Liver (tissue), 9 donors: ENCODE results near the gene KNDC1. TPM values are rescaled to one million over a fixed set of nuclear protein-coding genes. Genes with fewer than 3 reads are reported as not detected.

Experiments
- DNase-seq: peaks from one replicate; pipeline ENCODE4 v3.0.0-alpha.2; 2017; ENCODE audit warnings: low spot score
- H3K27ac ChIP-seq, 2 donors: one replicate each; pipeline ENCODE4 v1.7.0; 2013; ENCODE audit warnings: inconsistent platforms in 2 of 2, low read length in 2 of 2, control low read depth in 1 of 2, low read depth in 1 of 2, mild to moderate bottlenecking in 1 of 2
- H3K27me3 ChIP-seq, 4 donors: one replicate each; pipeline versions ENCODE4 v1.6.1 to v1.7.0; 2013; ENCODE audit warnings: low read length in 3 of 4, inconsistent platforms in 1 of 4, mild to moderate bottlenecking in 1 of 4, moderate library complexity in 1 of 4; ENCODE audit not compliant: control insufficient read depth in 4 of 4, insufficient read depth in 4 of 4
- H3K36me3 ChIP-seq, 4 donors: one replicate each; pipeline versions ENCODE4 v1.6.1 to v1.7.0; 2013; ENCODE audit warnings: low read length in 3 of 4, mild to moderate bottlenecking in 3 of 4, low read depth in 1 of 4, moderate library complexity in 1 of 4; ENCODE audit not compliant: control insufficient read depth in 4 of 4, insufficient read depth in 3 of 4
- H3K4me1 ChIP-seq, 4 donors: one replicate each; pipeline versions ENCODE4 v1.6.1 to v1.7.0; 2013; ENCODE audit warnings: low read length in 3 of 4, mild to moderate bottlenecking in 3 of 4, moderate library complexity in 1 of 4; ENCODE audit not compliant: control insufficient read depth in 4 of 4, insufficient read depth in 4 of 4
- H3K4me3 ChIP-seq, 3 donors: one replicate each; pipeline versions ENCODE4 v1.6.1 to v1.7.0; 2013; ENCODE audit warnings: low read length in 3 of 3, control low read depth in 1 of 3, low read depth in 1 of 3, mild to moderate bottlenecking in 1 of 3
- H3K9ac ChIP-seq, 2 donors: one replicate each; pipeline ENCODE4 v1.7.0; 2013; ENCODE audit warnings: low read length in 2 of 2, mild to moderate bottlenecking in 2 of 2, moderate library complexity in 2 of 2, control low read depth in 1 of 2, low read depth in 1 of 2
- H3K9me3 ChIP-seq, 4 donors: one replicate each; pipeline versions ENCODE4 v1.6.1 to v1.7.0; 2013; ENCODE audit warnings: low read length in 3 of 4; ENCODE audit not compliant: control insufficient read depth in 4 of 4
- CTCF ChIP-seq: fragments of 150-350 bp; IDR thresholded peaks from 2 replicates; pipeline ENCODE4 v1.5.1; 2017; ENCODE audit warnings: improper control_type of control experiment, low read depth, low read length; ENCODE audit not compliant: missing input control
- EGR1 ChIP-seq, 2 donors: IDR thresholded peaks; 2 replicates each; pipeline ENCODE4 v1.6.1; 2016 to 2018; ENCODE audit warnings: antibody characterized with exemption in 2 of 2, low read depth in 2 of 2
- FOXA1 ChIP-seq: IDR thresholded peaks from 2 replicates; pipeline ENCODE4 v1.6.1; 2016; ENCODE audit warnings: antibody characterized with exemption
- FOXA2 ChIP-seq: IDR thresholded peaks from 2 replicates; pipeline ENCODE4 v1.6.1; 2016; ENCODE audit warnings: antibody characterized with exemption
- GABPA ChIP-seq, 2 donors: IDR thresholded peaks in 1 of 2; conservative IDR thresholded peaks in 1 of 2; 2 replicates each; pipeline ENCODE4 v1.6.1; 2016; ENCODE audit warnings: antibody characterized with exemption in 2 of 2, mild to moderate bottlenecking in 1 of 2, moderate library complexity in 1 of 2
- HNF4A ChIP-seq, 2 donors: conservative IDR thresholded peaks; 2 replicates each; pipeline ENCODE4 v1.6.1; 2016; ENCODE audit warnings: antibody characterized with exemption in 2 of 2, mild to moderate bottlenecking in 2 of 2
- NR2F2 ChIP-seq: IDR thresholded peaks from 2 replicates; pipeline ENCODE4 v1.6.1; 2016; ENCODE audit warnings: antibody characterized with exemption
- RAD21 ChIP-seq, 2 donors: IDR thresholded peaks; 2 replicates each; pipeline ENCODE4 v1.6.1; 2016; ENCODE audit warnings: antibody characterized with exemption in 2 of 2, mild to moderate bottlenecking in 2 of 2
- RXRA ChIP-seq, 2 donors: IDR thresholded peaks; 2 replicates each; pipeline ENCODE4 v1.6.1; 2017 to 2018; ENCODE audit warnings: antibody characterized with exemption in 2 of 2, mild to moderate bottlenecking in 1 of 2
- SP1 ChIP-seq: IDR thresholded peaks from 2 replicates; pipeline ENCODE4 v1.6.1; 2018; ENCODE audit warnings: antibody characterized with exemption, mild to moderate bottlenecking
- TAF1 ChIP-seq: conservative IDR thresholded peaks from 2 replicates; pipeline ENCODE4 v1.6.1; 2016; ENCODE audit warnings: antibody characterized with exemption, mild to moderate bottlenecking
- YY1 ChIP-seq: IDR thresholded peaks from 2 replicates; pipeline ENCODE4 v1.6.1; 2016; ENCODE audit warnings: antibody characterized with exemption, mild to moderate bottlenecking
- WGBS: extraction: QIAGEN DNeasy Blood & Tissue Kit; methylation state at CpG from one replicate; pipeline ENCODE4 v1.1.7; 2013; 5-methylcytosine and 5-hydroxymethylcytosine counted together
- polyA plus RNA-seq, 2 donors: library from polyadenylated mRNA; stranded (reverse) in 1 of 2; unstranded in 1 of 2; fragments of 200-250 nt in 1 of 2; fragments of >200 nt in 1 of 2; fragmentation: Nextera tagmentation in 1 of 2; extraction: Ambion mirVana in 1 of 2; gene quantifications; one replicate each; pipeline versions ENCODE4 v1.2.1 to v1.2.3, GENCODE V29; 2013 to 2015
- total RNA-seq, 2 donors: library from RNA; depleted of rRNA; stranded (reverse); fragments of >200 nt; gene quantifications; one replicate each; pipeline ENCODE4 v1.2.3, GENCODE V29; 2014
- TF ChIP-seq, protein P1 (sequence below): IDR thresholded peaks from 2 replicates; pipeline ENCODE4 v1.6.1; 2016; ENCODE audit warnings: antibody characterized with exemption
- TF ChIP-seq, protein P2 (sequence below): IDR thresholded peaks from 2 replicates; pipeline ENCODE4 v1.6.1; 2016; ENCODE audit warnings: antibody characterized with exemption
- TF ChIP-seq, protein P3 (sequence below): IDR thresholded peaks from 2 replicates; pipeline ENCODE4 v1.6.1; 2016; ENCODE audit warnings: antibody characterized with exemption
- donor health status: healthy.
- donor health status: healthy.
- donor health status: healthy.
- donor health status: healthy.
- donor health status: healthy.

The KNDC1 gene
- total and polyA plus RNA-seq, 4 donors = 0.53 to 12.9 (median 4.3) TPM

GRCh38 chr10:133241501-133242205 is 81.6 kb downstream of the KNDC1 start (continued):
- TF ChIP-seq RAD21 (IDR thresholded peaks at IDR 0.05) (no peak), NR2F2 (no peak)

DNA sequence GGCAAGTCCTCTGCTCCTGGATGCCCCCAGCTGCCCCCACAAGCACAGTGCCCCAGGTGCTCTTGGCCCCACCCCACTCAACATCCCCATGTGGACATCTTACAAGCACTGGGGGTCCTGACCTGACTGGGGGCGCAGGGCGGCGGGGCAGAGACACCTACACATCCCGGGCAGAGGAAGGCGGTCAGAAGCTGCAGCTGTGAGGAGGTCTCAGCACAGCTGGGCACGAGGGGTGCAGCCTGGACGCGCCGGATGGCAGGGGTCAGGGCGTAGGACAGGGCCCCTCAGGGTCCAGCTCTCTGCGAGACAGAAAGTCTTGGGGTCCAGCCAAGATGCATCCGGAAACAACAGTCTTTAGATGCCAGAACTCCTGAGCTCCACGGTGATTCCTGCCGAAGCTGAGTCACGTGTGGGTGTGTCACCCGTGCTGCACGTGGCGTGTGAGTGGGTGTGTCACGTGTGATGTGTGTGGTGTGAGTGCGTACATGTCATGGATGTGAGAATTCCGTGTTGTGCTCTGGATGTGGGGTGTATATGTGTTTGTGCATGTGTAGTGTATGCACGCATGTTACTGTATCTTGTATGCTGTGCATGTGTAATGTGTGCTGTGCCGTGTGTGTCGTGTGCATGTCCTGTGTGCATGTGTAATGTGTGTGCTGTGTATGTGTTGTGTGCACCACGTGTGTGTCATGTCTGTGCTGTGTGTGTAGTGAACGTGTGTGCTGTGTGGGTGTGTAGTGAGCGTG is 82.8 kb downstream of the KNDC1 start:
- DNase-seq = no peak
- H3K9ac ChIP-seq = no peak overlapping the region
- H3K4me3 ChIP-seq = no peak overlapping the region
- peaks cover 0 to under 1% (median 0%) of the 10 kb centered on the region in 4 donors for H3K4me1 ChIP-seq
- no peak for TF ChIP-seq NR2F2
- TF ChIP-seq GABPA (IDR thresholded peaks at IDR 0.05 in 1 of 2, conservative IDR thresholded peaks at IDR 0.05 in 1 of 2) = no peak
- TF ChIP-seq FOXA1 = no peak
- no peak for TF ChIP-seq EGR1 (IDR thresholded peaks at IDR 0.05; ENCODE audit: low read depth in 2 of 2)
- TF ChIP-seq YY1 = no peak
- TF ChIP-seq, protein P1, sequence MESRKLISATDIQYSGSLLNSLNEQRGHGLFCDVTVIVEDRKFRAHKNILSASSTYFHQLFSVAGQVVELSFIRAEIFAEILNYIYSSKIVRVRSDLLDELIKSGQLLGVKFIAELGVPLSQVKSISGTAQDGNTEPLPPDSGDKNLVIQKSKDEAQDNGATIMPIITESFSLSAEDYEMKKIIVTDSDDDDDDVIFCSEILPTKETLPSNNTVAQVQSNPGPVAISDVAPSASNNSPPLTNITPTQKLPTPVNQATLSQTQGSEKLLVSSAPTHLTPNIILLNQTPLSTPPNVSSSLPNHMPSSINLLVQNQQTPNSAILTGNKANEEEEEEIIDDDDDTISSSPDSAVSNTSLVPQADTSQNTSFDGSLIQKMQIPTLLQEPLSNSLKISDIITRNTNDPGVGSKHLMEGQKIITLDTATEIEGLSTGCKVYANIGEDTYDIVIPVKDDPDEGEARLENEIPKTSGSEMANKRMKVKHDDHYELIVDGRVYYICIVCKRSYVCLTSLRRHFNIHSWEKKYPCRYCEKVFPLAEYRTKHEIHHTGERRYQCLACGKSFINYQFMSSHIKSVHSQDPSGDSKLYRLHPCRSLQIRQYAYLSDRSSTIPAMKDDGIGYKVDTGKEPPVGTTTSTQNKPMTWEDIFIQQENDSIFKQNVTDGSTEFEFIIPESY = no peak
- TF ChIP-seq SP1 = no peak
- TF ChIP-seq, protein P2, sequence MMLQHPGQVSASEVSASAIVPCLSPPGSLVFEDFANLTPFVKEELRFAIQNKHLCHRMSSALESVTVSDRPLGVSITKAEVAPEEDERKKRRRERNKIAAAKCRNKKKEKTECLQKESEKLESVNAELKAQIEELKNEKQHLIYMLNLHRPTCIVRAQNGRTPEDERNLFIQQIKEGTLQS = no peak
- no peak for TF ChIP-seq FOXA2
- TF ChIP-seq HNF4A (conservative IDR thresholded peaks at IDR 0.05) = no peak
- no peak for TF ChIP-seq RXRA (IDR thresholded peaks at IDR 0.05)
- no peak for TF ChIP-seq CTCF
- no peak for TF ChIP-seq RAD21 (IDR thresholded peaks at IDR 0.05)
- TF ChIP-seq TAF1 = no peak
- TF ChIP-seq, protein P3, sequence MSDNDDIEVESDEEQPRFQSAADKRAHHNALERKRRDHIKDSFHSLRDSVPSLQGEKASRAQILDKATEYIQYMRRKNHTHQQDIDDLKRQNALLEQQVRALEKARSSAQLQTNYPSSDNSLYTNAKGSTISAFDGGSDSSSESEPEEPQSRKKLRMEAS = no peak
- no peaks in the 10 kb centered on the region for H3K9me3 ChIP-seq
- H3K36me3 ChIP-seq = no peaks in the 10 kb centered on the region
- WGBS = 78% methylated on average over 27 of the region's 27 CpGs
- peaks cover 0 to 11% (median 2%) of the 10 kb centered on the region in 4 donors for H3K27me3 ChIP-seq
- H3K27ac ChIP-seq = no peak overlapping the region

GRCh38 chr10:133243593-133243992 is 83.6 kb downstream of the KNDC1 start:
- TF ChIP-seq, protein P2 = no peak
- TF ChIP-seq, protein P3 = no peak
- Histone ChIP-seq H3K27me3 (peaks cover 0 to 4% (median 2%) of the 10 kb centered on the region in 4 donors), H3K4me3 (no peak overlapping the region), H3K9me3 (no peaks in the 10 kb centered on the region), H3K27ac (no peak overlapping the region), H3K9ac (no peak overlapping the region), H3K36me3 (no peaks in the 10 kb centered on the region), H3K4me1 (no peaks in the 10 kb centered on the region)
- no peak for DNase-seq
- WGBS = 62% methylated on average over 14 of the region's 14 CpGs
